ENCODE data around the gene NAT8. TPM values are rescaled to one million over a fixed set of nuclear protein-coding genes. Genes with fewer than 3 reads are reported as not detected.
"Not testable (repeated sequence)": the region's sequence is repeated elsewhere in the genome, so short reads cannot be mapped to it uniquely, and the experiment has no call there.

Gene NAT8
- total RNA-seq, 2 donors from 2014 or later: not detected

DNA sequence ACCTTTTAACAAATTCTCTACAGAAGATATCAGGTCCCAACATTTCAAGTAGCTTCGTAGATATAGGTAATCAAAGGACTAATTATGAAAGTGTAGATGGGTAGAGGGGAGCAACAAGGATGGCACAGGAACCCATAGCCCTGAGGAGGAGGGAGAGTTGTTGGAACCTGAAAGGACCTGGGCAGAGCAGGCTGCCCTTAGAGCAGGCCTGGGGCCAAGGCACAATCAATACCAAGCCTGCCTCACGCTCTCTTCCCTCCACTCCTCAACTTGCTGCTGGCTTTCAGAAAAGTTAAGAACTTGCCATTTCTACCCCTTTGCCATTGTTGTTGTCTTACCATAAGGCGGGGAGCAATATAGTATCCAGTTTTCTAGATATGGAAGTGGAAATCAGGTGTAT, 10.1 kb upstream of the NAT8 start:
- Histone ChIP-seq H3K4me3 (no peak overlapping the region), H3K9me3 (no peaks in the 10 kb centered on the region), H3K36me3 (no peaks in the 10 kb centered on the region), H3K27me3 (replicated peaks; ENCODE audit: insufficient read depth) (no peaks in the 10 kb centered on the region), H3K4me1 (replicated peaks) (no peaks in the 10 kb centered on the region), H3K27ac (no peak overlapping the region)
- intact Hi-C loops (cut with DNase I): no loop called here
- TF ChIP-seq POLR2A (IDR thresholded peaks at IDR 0.05): no peak
- TF ChIP-seq, protein P1, sequence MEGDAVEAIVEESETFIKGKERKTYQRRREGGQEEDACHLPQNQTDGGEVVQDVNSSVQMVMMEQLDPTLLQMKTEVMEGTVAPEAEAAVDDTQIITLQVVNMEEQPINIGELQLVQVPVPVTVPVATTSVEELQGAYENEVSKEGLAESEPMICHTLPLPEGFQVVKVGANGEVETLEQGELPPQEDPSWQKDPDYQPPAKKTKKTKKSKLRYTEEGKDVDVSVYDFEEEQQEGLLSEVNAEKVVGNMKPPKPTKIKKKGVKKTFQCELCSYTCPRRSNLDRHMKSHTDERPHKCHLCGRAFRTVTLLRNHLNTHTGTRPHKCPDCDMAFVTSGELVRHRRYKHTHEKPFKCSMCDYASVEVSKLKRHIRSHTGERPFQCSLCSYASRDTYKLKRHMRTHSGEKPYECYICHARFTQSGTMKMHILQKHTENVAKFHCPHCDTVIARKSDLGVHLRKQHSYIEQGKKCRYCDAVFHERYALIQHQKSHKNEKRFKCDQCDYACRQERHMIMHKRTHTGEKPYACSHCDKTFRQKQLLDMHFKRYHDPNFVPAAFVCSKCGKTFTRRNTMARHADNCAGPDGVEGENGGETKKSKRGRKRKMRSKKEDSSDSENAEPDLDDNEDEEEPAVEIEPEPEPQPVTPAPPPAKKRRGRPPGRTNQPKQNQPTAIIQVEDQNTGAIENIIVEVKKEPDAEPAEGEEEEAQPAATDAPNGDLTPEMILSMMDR (IDR thresholded peaks at IDR 0.05): no peak
- no peak for TF ChIP-seq POLR2AphosphoS5 (IDR thresholded peaks at IDR 0.05)
- WGBS: 88% methylated on average over 3 of the region's 3 CpGs
- no peak for DNase-seq (ENCODE audit: low spot score)

DNA sequence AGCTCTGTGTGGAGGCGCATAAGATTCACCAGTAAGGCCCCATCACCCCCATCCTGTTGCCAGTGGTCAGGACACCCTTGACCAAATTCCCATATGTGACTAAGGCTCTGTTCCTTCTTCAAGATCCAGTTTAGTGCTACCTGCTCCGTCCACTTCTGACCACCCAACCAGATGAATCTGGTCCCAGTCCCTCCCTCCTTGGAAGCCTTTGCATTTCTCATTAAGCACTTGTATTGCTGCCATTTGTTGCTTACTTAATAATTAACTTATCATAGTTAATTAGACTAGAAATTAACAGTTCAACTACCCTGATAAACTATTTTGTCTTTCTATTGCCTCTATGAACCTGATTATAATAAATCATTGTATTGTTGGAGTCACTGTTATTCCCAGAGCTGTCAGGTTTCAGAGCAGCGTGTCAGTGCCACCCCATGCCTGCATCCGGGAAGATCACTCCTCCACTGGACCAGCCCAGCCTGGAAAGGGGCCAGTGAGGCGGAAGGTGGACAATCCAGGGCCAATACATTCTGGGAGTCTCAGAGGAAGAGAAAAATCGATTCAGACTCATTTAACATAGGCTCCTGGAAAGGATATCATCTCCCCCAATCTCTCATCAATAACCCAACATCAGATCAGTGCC, 9.5 kb upstream of the NAT8 start:
- no peak for DNase-seq (ENCODE audit: low spot score)
- H3K4me3 ChIP-seq: no peak overlapping the region
- no peaks in the 10 kb centered on the region for H3K9me3 ChIP-seq
- no peak overlapping the region for H3K27ac ChIP-seq
- 65% methylated on average over 6 of the region's 6 CpGs for WGBS
- H3K27me3 ChIP-seq (replicated peaks; ENCODE audit: insufficient read depth): no peaks in the 10 kb centered on the region
- H3K4me1 ChIP-seq (replicated peaks): no peaks in the 10 kb centered on the region
- no peaks in the 10 kb centered on the region for H3K36me3 ChIP-seq
- intact Hi-C loops (cut with DNase I): no loop called here
- TF ChIP-seq, protein P1 (IDR thresholded peaks at IDR 0.05): no peak
- no peak for TF ChIP-seq POLR2A (IDR thresholded peaks at IDR 0.05)
- no peak for TF ChIP-seq POLR2AphosphoS5 (IDR thresholded peaks at IDR 0.05)

DNA sequence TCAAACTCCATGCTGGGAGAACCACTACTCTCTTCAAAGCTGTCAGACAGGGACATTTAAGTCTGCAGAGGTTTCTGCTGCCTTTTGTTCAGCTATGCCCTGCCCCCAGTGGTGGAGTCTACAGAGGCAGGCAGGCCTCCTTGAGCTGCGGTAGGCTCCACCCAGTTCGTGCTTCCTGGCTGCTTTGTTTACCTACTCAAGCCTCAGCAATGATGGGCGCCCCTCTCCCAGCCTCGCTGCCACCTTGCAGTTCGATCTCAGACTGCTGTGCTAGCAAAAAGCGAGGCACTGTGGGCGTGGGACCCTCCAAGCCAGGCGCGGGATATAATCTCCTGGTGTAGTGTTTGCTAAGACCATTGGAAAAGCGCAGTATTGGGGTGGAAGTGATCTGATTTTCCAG, 5.5 kb upstream of the NAT8 start:
- H3K27ac ChIP-seq; H3K4me1 ChIP-seq (replicated peaks); H3K4me3 ChIP-seq; H3K36me3 ChIP-seq; H3K9me3 ChIP-seq; intact Hi-C loops (cut with DNase I); DNase-seq (ENCODE audit: low spot score); H3K27me3 ChIP-seq (replicated peaks; ENCODE audit: insufficient read depth): not testable (repeated sequence)
- WGBS: 82% methylated on average over 10 of the region's 10 CpGs

DNA sequence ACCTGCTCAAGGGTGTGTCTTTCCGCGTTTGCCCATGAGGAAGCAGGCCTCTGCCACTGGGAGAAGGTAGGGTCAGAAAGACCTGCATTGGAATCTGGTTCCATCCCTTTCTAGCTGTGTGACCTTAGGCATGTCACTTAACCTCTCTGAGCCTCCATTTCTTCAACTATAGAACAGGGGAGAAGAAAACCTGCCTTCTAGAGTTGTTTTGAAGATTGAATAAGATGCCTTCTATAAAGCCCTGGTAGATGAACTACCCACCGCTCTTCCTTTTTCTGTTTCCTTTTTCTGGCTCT, 507 bp downstream of the NAT8 start:
- TF ChIP-seq, protein P1 (IDR thresholded peaks at IDR 0.05): no peak
- TF ChIP-seq POLR2A (IDR thresholded peaks at IDR 0.05): no peak
- no peak for TF ChIP-seq POLR2AphosphoS5 (IDR thresholded peaks at IDR 0.05)
- H3K4me3 ChIP-seq: no peak overlapping the region
- no peak for DNase-seq (ENCODE audit: low spot score)
- H3K36me3 ChIP-seq: no peaks in the 10 kb centered on the region
- H3K9me3 ChIP-seq: no peaks in the 10 kb centered on the region
- H3K27me3 ChIP-seq (replicated peaks; ENCODE audit: insufficient read depth): no peaks in the 10 kb centered on the region
- no peak overlapping the region for H3K27ac ChIP-seq
- 84% methylated on average over 3 of the region's 3 CpGs for WGBS
- intact Hi-C loops (cut with DNase I): no loop called here
- peaks cover 7% of the 10 kb centered on the region for H3K4me1 ChIP-seq (replicated peaks)

DNA sequence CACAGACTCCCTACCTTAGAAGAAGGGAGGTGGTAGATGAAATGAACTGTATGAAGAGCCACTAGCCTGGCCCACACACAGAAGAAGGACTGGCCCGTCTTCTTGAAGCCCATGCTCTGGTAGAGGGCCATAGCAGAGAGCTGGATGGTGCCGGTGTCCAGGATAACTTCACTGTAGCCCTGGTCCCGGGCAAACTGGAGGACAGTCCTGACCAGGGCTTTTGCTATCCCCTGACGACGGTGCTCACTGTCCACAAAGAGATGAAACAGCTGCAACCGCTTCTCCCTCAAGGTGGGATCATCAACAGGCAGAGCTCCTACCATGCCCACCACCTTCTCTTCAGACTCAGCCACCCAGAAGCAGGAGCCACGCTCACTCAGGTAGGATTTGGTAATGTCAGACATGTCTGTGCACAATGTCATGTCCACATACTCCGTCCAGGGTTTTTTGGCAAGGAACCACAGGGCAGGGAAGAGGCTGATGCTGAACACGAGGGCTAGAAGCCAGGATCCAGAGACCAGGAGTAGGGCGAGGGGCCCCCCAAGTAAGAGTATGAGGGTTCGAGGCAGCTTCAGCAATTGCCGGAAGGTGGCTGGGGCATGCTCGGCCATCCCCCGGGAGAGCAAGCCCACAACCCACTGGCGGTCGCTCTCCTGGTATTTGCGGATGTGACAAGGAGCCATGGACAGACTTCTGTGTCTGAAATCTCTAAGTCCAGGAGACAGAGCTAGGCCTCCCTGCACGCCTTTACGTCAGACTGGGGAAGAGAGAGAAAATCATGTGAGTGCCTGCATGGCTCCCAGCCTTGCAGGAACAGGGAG, 1.1 kb downstream of the NAT8 start:
- Histone ChIP-seq H3K27ac (peak overlapping the region in 1 of 2 donors; percentile 15), H3K36me3 (no peaks in the 10 kb centered on the region), H3K4me3 (no peak overlapping the region), H3K4me1 (replicated peaks) (peaks cover 7% of the 10 kb centered on the region), H3K9me3 (no peaks in the 10 kb centered on the region), H3K27me3 (replicated peaks; ENCODE audit: insufficient read depth) (no peaks in the 10 kb centered on the region)
- TF ChIP-seq, protein P1 (IDR thresholded peaks at IDR 0.05): no peak
- no peak for TF ChIP-seq POLR2AphosphoS5 (IDR thresholded peaks at IDR 0.05)
- intact Hi-C loops (cut with DNase I): no loop called here
- DNase-seq (ENCODE audit: low spot score): no peak
- WGBS: 87% methylated on average over 19 of the region's 19 CpGs
